Loucy (cell line): Measurements from ENCODE around the gene WNT11.

Experiments used
- CTCF ChIP-seq: fragments of 200-600 bp; sonication (generic); conservative IDR thresholded peaks from 2 replicates; pipeline ENCODE4 v1.5.1; 2014; ENCODE audit warnings: mild to moderate bottlenecking, antibody characterized with exemption, low read length
- EZH2phosphoT487 ChIP-seq: fragments of 200-600 bp; IDR thresholded peaks from 2 replicates; pipeline ENCODE4 v1.6.1; 2018; ENCODE audit warnings: antibody characterized with exemption, mild to moderate bottlenecking, moderate library complexity, borderline replicate concordance

GRCh38 chr11:76151556-76152085 is 54.7 kb downstream of the WNT11 start:
- no peak for TF ChIP-seq CTCF
- no peak for TF ChIP-seq EZH2phosphoT487
